Epithelial cell of proximal tubule (primary cell): ENCODE data around the gene SSH2. TPM values are rescaled to one million over a fixed set of nuclear protein-coding genes. Genes with fewer than 3 reads are reported as not detected.
A peak's percentile ranks its signal among the peaks of the same experiment; 100 is the strongest.

Experiments
- DNase-seq: peaks from one replicate; pipeline ENCODE4 v3.0.0-alpha.2; 2011; ENCODE audit warnings: low read depth
- H3K4me3 ChIP-seq: 2 replicates; pipeline ENCODE4 v1.5.1; 2011; ENCODE audit warnings: low read depth, mild to moderate bottlenecking, low read length
- CTCF ChIP-seq: conservative IDR thresholded peaks from 2 replicates; pipeline ENCODE4 v1.5.1; 2012; ENCODE audit warnings: low read depth, mild to moderate bottlenecking, low read length
- total RNA-seq: library from RNA; depleted of rRNA; stranded (reverse); fragments of >200 nt; gene quantifications from 2 replicates; pipeline ENCODE4 v1.2.3, GENCODE V29; 2015

Gene SSH2
- total RNA-seq, 1 donor from 2014 or later: 15.2 TPM

DNA sequence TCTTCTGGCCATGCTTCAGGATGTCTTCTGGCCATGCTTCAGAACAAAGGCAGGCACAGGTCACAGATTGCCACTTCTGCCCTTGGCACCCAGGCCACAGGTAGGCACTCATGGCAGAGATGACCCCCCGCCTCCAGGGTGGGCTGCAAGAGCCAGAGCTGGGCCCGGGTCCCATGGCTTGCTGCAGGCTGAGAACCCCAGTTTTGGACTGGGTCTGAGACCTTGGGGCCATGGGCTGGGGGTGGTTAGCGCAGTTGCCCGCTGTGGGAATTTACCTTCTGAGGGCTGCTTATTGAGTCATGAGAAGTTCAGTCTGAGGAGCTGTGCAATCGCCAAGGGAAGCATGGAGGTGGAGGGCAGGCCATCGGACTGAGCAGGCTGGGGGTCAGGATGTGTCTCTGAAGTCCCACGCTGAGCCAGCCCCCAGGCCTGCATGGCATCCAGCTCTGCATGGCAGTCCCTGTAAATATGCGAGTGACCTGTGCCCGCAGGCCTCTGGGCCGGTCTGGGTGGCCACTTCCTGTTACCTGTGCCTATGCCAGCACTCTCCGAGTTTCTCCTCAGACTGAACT is 335.4 kb downstream of the SSH2 start:
- no peak for TF ChIP-seq CTCF
- no peak overlapping the region for H3K4me3 ChIP-seq
- no peak for DNase-seq

DNA sequence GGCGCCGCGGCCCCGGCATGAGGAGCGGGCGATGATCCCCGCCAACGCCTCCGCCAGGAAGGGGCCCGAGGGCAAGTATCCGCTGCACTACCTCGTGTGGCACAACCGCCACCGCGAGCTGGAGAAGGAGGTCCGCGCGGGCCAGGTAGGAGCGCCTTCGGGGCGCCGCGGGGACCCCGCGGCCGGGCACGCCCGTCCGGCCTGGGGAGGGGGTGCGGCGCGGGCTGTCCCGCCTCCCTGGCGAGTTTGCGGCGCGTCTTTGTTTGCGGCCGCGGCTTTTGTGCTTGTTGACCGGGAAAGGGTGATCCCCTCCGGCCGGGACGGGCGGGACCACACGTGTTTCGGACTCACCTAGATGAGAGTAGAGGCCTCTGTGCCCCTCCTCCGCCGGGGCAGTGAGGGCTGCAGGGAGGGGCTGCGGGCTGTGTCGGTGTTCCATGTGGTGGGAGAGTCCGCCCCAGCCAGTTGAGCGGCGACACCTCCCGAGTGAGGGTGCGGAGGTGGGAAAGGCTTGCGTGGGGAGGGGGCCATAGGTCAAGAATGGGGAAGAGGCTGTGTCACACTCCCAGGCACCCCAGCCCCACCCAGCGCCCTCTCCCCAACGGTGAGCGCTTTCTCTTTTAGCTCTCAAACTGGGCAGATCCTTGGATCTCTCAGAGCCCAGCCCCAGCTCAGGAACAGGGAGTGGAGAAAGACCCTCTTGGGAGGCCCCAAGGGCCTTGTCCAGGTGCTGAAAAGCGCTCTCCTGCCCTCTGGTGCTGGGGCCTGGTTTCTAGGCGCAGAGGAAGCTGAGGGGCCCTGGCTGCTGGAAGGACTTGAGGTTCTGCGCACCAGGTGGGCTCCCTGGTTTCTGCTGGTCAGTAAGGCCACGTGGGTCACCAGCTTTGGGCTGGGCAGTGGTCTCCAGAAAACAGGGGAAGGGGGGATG is 336.2 kb downstream of the SSH2 start:
- TF ChIP-seq CTCF: peak; percentile 34
- peak overlapping the region; percentile 63 for H3K4me3 ChIP-seq
- DNase-seq: no peak

GRCh38 chr17:29592850-29593551 is 337.0 kb downstream of the SSH2 start, which contains the start of gene ANKRD13B:
ANKRD13B (plus strand) TSS chr17:29593132; CDS start chr17:29593622, 490 bp downstream.
- no peak for DNase-seq
- no peak for TF ChIP-seq CTCF
- H3K4me3 ChIP-seq: peak within 1 kb of the TSS; percentile 63

DNA sequence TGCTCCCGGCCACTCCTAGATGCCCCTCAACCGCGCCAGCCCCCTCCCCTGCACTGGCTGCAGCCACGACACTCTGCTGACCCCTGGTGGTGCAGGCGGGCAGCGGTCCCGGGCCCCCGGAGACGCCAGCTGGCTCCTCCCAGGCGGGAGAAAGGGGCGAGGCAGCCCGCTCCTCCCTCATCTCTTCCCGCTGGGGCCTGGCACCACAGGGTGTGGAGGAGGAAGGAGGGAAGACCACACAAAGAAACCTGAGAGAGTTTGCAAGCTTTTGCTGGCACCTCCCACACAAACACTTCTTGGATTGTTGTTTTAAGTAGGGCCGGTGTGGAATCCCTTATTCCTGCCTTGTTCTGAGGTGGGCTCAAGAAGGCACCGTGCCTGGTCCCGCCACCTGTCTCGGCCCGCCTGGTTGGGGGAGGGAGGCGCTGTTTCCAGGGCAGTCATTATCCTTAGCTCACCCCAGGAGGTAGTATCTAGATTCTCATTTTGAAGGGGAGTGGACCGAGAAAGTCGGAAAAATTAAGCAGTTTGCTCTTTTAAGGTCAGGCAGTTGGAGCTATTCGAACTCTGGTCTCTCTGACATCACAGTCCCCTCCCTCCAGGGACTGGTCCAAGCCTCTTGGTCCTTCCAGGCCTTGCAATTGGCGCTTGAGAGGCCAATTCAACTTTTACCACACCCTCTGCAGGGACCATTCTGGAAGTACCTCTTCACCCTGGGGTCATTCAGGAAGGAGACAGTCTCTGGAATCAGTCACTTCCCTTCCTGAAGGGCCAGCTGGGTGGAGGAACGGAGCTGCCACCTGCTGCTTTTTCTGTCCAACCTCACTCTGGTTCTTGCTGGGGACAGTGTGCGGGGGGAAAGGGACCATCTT is 338.1 kb downstream of the SSH2 start:
- DNase-seq: no peak
- H3K4me3 ChIP-seq: peak overlapping the region; percentile 53
- TF ChIP-seq CTCF: peak; percentile 95

DNA sequence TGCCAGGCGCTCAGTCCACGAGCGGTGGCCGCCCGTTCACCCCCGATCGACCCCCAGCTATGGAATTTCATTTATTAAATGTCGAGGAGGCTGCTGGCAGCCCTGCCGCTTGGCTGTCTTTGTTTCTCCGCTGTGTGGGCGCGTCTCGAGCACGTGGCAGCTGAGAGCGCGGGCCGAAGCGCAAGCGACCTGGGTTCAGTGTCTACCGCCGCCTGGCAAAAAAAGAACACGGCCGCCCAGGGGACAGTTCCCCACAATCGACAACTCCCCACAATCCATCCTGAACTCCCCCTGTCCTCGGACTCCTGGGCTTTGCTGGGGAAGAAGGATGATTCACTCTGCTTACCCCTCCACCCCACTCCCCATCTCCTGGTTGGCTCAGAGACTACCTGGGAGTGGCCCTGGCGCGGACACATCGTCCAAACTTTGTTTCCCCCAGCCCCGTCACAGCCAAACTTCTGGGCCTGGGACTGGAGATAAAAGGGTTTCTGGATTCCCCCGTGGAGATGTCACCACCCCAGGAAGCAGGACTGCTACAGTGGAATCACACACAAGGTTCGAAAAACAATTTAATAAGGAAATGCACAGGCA is 338.8 kb downstream of the SSH2 start:
- DNase-seq: no peak

More for the DNA sequence above, 338.8 kb downstream of the SSH2 start:
- peak overlapping the region; percentile 53 for H3K4me3 ChIP-seq
- no peak for TF ChIP-seq CTCF
